H1 (cell line): ENCODE data around the gene GRIN3A. TPM values are rescaled to one million over a fixed set of nuclear protein-coding genes. Genes with fewer than 3 reads are reported as not detected.

Experiments
- CTCF ChIA-PET: fragments of 300-600 bp; sonication (Branson Sonifier 250); formaldehyde crosslinking; loops from one replicate; lab custom pipeline; 2021; ENCODE audit not compliant: partially characterized antibody; lab: Charles Lee
- POLR2A ChIA-PET: fragments of 300-600 bp; sonication (Branson Sonifier 250); formaldehyde crosslinking; loops from one replicate; lab custom pipeline; 2021; ENCODE audit warnings: inconsistent platforms; ENCODE audit not compliant: partially characterized antibody; lab: Charles Lee
- DNase-seq, 2 experiments: peaks; one replicate each; pipeline versions ENCODE4 v3.0.0 to v3.0.0-alpha.2; 2010 to 2022; ENCODE audit warnings: low spot score in 2 of 2, low read depth in 1 of 2, mixed read lengths in 1 of 2
- FAIRE-seq: peaks from 2 replicates; lab custom pipeline; 2011; peaks lifted over from hg19 to GRCh38; lab: Jason Lieb, UNC
- H2AFZ ChIP-seq: 2 replicates; pipeline ENCODE4 v1.8.1; 2012; ENCODE audit warnings: low read length, inconsistent platforms
- H2AK5ac ChIP-seq: 2 replicates; pipeline ENCODE4 v1.6.1; 2013; ENCODE audit warnings: low read depth, low read length
- H2BK120ac ChIP-seq: replicated peaks from 2 replicates; pipeline ENCODE3; 2013; ENCODE audit warnings: low read depth, low read length, inconsistent platforms
- H2BK12ac ChIP-seq: 2 replicates; pipeline ENCODE4 v1.6.1; 2013; ENCODE audit warnings: low read depth, low read length
- H2BK15ac ChIP-seq: 2 replicates; pipeline ENCODE4 v1.6.1; 2013; ENCODE audit warnings: low read length
- H2BK20ac ChIP-seq: 2 replicates; pipeline ENCODE4 v1.6.1; 2013; ENCODE audit warnings: low read length
- H2BK5ac ChIP-seq: 2 replicates; pipeline ENCODE4 v1.6.1; 2013; ENCODE audit warnings: low read depth, low read length
- H3K14ac ChIP-seq: 2 replicates; pipeline ENCODE4 v1.6.1; 2013; ENCODE audit warnings: inconsistent platforms; ENCODE audit not compliant: insufficient read length
- H3K18ac ChIP-seq: 2 replicates; pipeline ENCODE4 v1.6.1; 2013; ENCODE audit warnings: low read length; ENCODE audit errors: extremely low read depth
- H3K23ac ChIP-seq: 2 replicates; pipeline ENCODE4 v1.6.1; 2013; ENCODE audit warnings: inconsistent platforms; ENCODE audit not compliant: insufficient read length
- H3K23me2 ChIP-seq: 2 replicates; pipeline ENCODE4 v1.6.1; 2013; ENCODE audit warnings: low read depth, low read length
- H3K27ac ChIP-seq: 2 replicates; pipeline ENCODE4 v1.6.1; 2011; ENCODE audit warnings: low read depth, low read length, inconsistent platforms
- H3K27me3 ChIP-seq, 4 experiments: replicated peaks in 1 of 4; 1 replicate in 1 of 4; 2 replicates in 3 of 4; pipeline versions ENCODE4 v1.6.1 to v1.8.1; 2011 to 2013; ENCODE audit warnings: low read length in 3 of 4, mild to moderate bottlenecking in 3 of 4, inconsistent platforms in 2 of 4, mixed read lengths in 2 of 4, moderate library complexity in 1 of 4; ENCODE audit not compliant: control insufficient read depth in 3 of 4, insufficient read depth in 3 of 4; ENCODE audit errors: extremely low read depth in 1 of 4
- H3K36me3 ChIP-seq, 4 experiments: 2 replicates each; pipeline versions ENCODE4 v1.6.1 to v1.8.1; 2011 to 2013; ENCODE audit warnings: mild to moderate bottlenecking in 4 of 4, low read length in 3 of 4, moderate library complexity in 2 of 4, control low read depth in 1 of 4, inconsistent platforms in 1 of 4; ENCODE audit not compliant: insufficient read depth in 4 of 4, control insufficient read depth in 2 of 4
- H3K4ac ChIP-seq: replicated peaks from 2 replicates; pipeline ENCODE3; 2013; ENCODE audit warnings: low read length, low read depth, mixed read lengths, inconsistent platforms; ENCODE audit not compliant: insufficient read length
- H3K4me1 ChIP-seq, 4 experiments: replicated peaks in 1 of 4; 1 replicate in 1 of 4; 2 replicates in 3 of 4; pipeline versions ENCODE4 v1.6.1 to v1.8.1; 2011 to 2013; ENCODE audit warnings: low read length in 3 of 4, inconsistent platforms in 2 of 4, mixed read lengths in 1 of 4; ENCODE audit not compliant: insufficient read depth in 4 of 4, control insufficient read depth in 3 of 4
- H3K4me2 ChIP-seq, 2 experiments: 2 replicates each; pipeline versions ENCODE4 v1.6.1 to v1.8.1; 2011 to 2013; ENCODE audit warnings: low read depth in 2 of 2, low read length in 2 of 2, control low read depth in 1 of 2, inconsistent platforms in 1 of 2, mild to moderate bottlenecking in 1 of 2; ENCODE audit not compliant: insufficient read depth in 1 of 2
- H3K4me3 ChIP-seq, 4 experiments: fragments of 200-600, 300-600 bp in 1 of 4; sonication (generic), shearing (Covaris generic), sonication (Bioruptor Twin) in 1 of 4; 2 replicates each; pipeline versions ENCODE4 v1.5.1 to v1.8.1; 2011 to 2016; ENCODE audit warnings: low read length in 4 of 4, low read depth in 3 of 4, control low read depth in 2 of 4, inconsistent platforms in 2 of 4, mild to moderate bottlenecking in 2 of 4, mixed read lengths in 1 of 4, moderate library complexity in 1 of 4; ENCODE audit not compliant: insufficient read depth in 2 of 4; ENCODE audit errors: extremely low read depth in 1 of 4
- H3K56ac ChIP-seq: replicated peaks from 2 replicates; pipeline ENCODE3; 2013; ENCODE audit warnings: low read depth, mild to moderate bottlenecking, mixed read lengths, low read length, inconsistent platforms; ENCODE audit not compliant: insufficient read length
- H3K79me1 ChIP-seq: 2 replicates; pipeline ENCODE4 v1.6.1; 2013; ENCODE audit warnings: low read depth, low read length, control low read depth
- H3K79me2 ChIP-seq, 2 experiments: 2 replicates each; pipeline versions ENCODE4 v1.6.1 to v1.8.1; 2012 to 2013; ENCODE audit warnings: low read length in 2 of 2, mild to moderate bottlenecking in 2 of 2, inconsistent platforms in 1 of 2; ENCODE audit not compliant: insufficient read depth in 2 of 2, control insufficient read depth in 1 of 2
- H3K9ac ChIP-seq, 4 experiments: replicated peaks in 1 of 4; 1 replicate in 1 of 4; 2 replicates in 3 of 4; pipeline versions ENCODE4 v1.6.1 to v1.8.1; 2011 to 2013; ENCODE audit warnings: low read depth in 3 of 4, low read length in 3 of 4, control low read depth in 2 of 4, mild to moderate bottlenecking in 2 of 4, moderate library complexity in 2 of 4, inconsistent platforms in 1 of 4; ENCODE audit errors: extremely low read depth in 1 of 4
- H3K9me3 ChIP-seq, 2 experiments: 2 replicates each; pipeline versions ENCODE4 v1.6.1 to v1.8.1; 2012 to 2013; ENCODE audit warnings: mild to moderate bottlenecking in 2 of 2, moderate library complexity in 2 of 2, control low read depth in 1 of 2, inconsistent platforms in 1 of 2, low read depth in 1 of 2, low read length in 1 of 2, mixed read lengths in 1 of 2; ENCODE audit not compliant: insufficient read depth in 2 of 2
- H4K20me1 ChIP-seq, 2 experiments: replicated peaks in 1 of 2; 2 replicates each; pipeline versions ENCODE3 to v1.8.1; 2011 to 2013; ENCODE audit warnings: inconsistent platforms in 2 of 2, low read length in 2 of 2, mild to moderate bottlenecking in 1 of 2; ENCODE audit not compliant: insufficient read depth in 2 of 2, control insufficient read depth in 1 of 2
- H4K5ac ChIP-seq: 2 replicates; pipeline ENCODE4 v1.6.1; 2013; ENCODE audit warnings: low read length, low read depth, mixed read lengths, inconsistent platforms; ENCODE audit not compliant: insufficient read length
- H4K8ac ChIP-seq: 2 replicates; pipeline ENCODE4 v1.8.0; 2013; ENCODE audit warnings: mild to moderate bottlenecking, moderate library complexity, low read length, inconsistent platforms; ENCODE audit not compliant: insufficient read depth; ENCODE audit errors: extremely low read depth
- H4K91ac ChIP-seq: replicated peaks from 2 replicates; pipeline ENCODE3; 2013; ENCODE audit warnings: low read length, mixed read lengths, inconsistent platforms; ENCODE audit not compliant: insufficient read length
- CHD2 ChIP-seq: IDR thresholded peaks from 2 replicates; pipeline ENCODE4 v1.6.1; 2012; ENCODE audit warnings: low read length, improper control_type of control experiment
- E2F6 ChIP-seq: IDR thresholded peaks from 2 replicates; pipeline ENCODE4 v1.6.1; 2012; ENCODE audit warnings: inconsistent platforms
- HDAC2 ChIP-seq, 2 experiments: fragments of 300-600 bp in 1 of 2; sonication (generic) in 1 of 2; IDR thresholded peaks; 2 replicates each; pipeline ENCODE4 v1.6.1; 2011 to 2012; ENCODE audit warnings: low read depth in 2 of 2, low read length in 2 of 2, mild to moderate bottlenecking in 2 of 2, moderate library complexity in 2 of 2, borderline replicate concordance in 1 of 2, inconsistent platforms in 1 of 2
- HDAC6 ChIP-seq: IDR thresholded peaks from one replicate; pipeline ENCODE4 v1.7.1; 2012; ENCODE audit warnings: low read depth, mild to moderate bottlenecking, inconsistent platforms, low read length, moderate library complexity
- PHF8 ChIP-seq: fragments of 200-600 bp; sonication (generic); conservative IDR thresholded peaks from 2 replicates; pipeline ENCODE4 v1.7.1; 2012; ENCODE audit warnings: low read depth, mild to moderate bottlenecking, inconsistent platforms, low read length, moderate library complexity
- SAP30 ChIP-seq: fragments of 300-600 bp; sonication (generic); IDR thresholded peaks from 2 replicates; pipeline ENCODE4 v1.7.1; 2012; ENCODE audit warnings: low read length, moderate library complexity, mild to moderate bottlenecking, inconsistent platforms; ENCODE audit not compliant: insufficient read depth, insufficient replicate concordance
- SP1 ChIP-seq: IDR thresholded peaks from 2 replicates; pipeline ENCODE4 v1.6.1; 2011; ENCODE audit warnings: low read depth, low read length
- WGBS, 2 experiments: shearing (Covaris generic) in 1 of 2; methylation state at CpG; one replicate each; pipeline versions ENCODE4 v1.1.6 to v1.1.7; 2013 to 2015; ENCODE audit warnings: low lambda C conversion rate in 2 of 2, mixed read lengths in 2 of 2, inconsistent platforms in 1 of 2, low coverage in 1 of 2, missing lambda C conversion rate in 1 of 2; ENCODE audit not compliant: insufficient replicate concordance in 2 of 2, insufficient coverage in 1 of 2, insufficient read length in 1 of 2; ENCODE audit errors: extremely low coverage in 1 of 2, missing lambda C conversion rate in 1 of 2; 5-methylcytosine and 5-hydroxymethylcytosine counted together
- polyA plus RNA-seq, 7 experiments: library from polyadenylated mRNA; depleted of rRNA in 3 of 7; stranded (reverse) in 5 of 7; unstranded in 2 of 7; fragments of >200 nt in 5 of 7; fragments of 200-250 nt in 2 of 7; gene quantifications; 1 replicate in 5 of 7; 2 replicates in 1 of 7; 4 replicates in 1 of 7; pipeline versions ENCODE4 v1.2.1 to v1.2.3, GENCODE V29; 2011 to 2013; ENCODE audit warnings: missing spikeins in 2 of 7, mixed read lengths in 2 of 7
- total RNA-seq: library from RNA; stranded (reverse); fragmentation: NEBNext Ultra II Directional; extraction: Animal tissue kit (Norgen Biotek cat#: 25700); gene quantifications from 2 replicates; pipeline ENCODE4 v1.2.1, GENCODE V29; 2021

Gene GRIN3A
- total and polyA plus RNA-seq, 2 of the 8 experiments (the other 6 are each of a cell fraction or from before 2014, with no cell fraction given), result 0.04 TPM; not detected in 1

- no peak overlapping the region for H3K14ac ChIP-seq
- FAIRE-seq (no peak), DNase-seq (no peak)
- no peak overlapping the region for H4K8ac ChIP-seq
- no peak overlapping the region for H2AFZ ChIP-seq
- no peak overlapping the region for H3K23ac ChIP-seq
- H3K79me2 ChIP-seq, result no peaks in the 10 kb centered on the region
- H2BK120ac ChIP-seq, result no peak overlapping the region
- ChIA-PET POLR2A (no interaction called here), CTCF (no interaction called here)
- H3K27me3 ChIP-seq, result no peaks in the 10 kb centered on the region
- no peak overlapping the region for H2BK5ac ChIP-seq
- no peak overlapping the region for H3K56ac ChIP-seq
- H3K79me1 ChIP-seq, result no peaks in the 10 kb centered on the region
- H3K4me1 ChIP-seq, result no peaks in the 10 kb centered on the region
- H2AK5ac ChIP-seq, result no peak overlapping the region
- 68% methylated on average over 1 of the region's 1 CpG; no CpG with 5 or more reads in 1 of the 2 experiments for WGBS, 2 experiments
- H3K23me2 ChIP-seq, result no peaks in the 10 kb centered on the region
- no peak overlapping the region for H4K5ac ChIP-seq
- no peak overlapping the region for H2BK12ac ChIP-seq
- no peaks in the 10 kb centered on the region for H3K9me3 ChIP-seq
- no peak overlapping the region for H4K91ac ChIP-seq
- H3K18ac ChIP-seq, result no peak overlapping the region
- no peak overlapping the region for H3K4me2 ChIP-seq
- H3K9ac ChIP-seq, result no peak overlapping the region
- no peaks in the 10 kb centered on the region for H3K36me3 ChIP-seq
- H4K20me1 ChIP-seq, result no peaks in the 10 kb centered on the region
- no peak overlapping the region for H3K27ac ChIP-seq
- H2BK15ac ChIP-seq, result no peak overlapping the region
- no peak overlapping the region for H3K4me3 ChIP-seq
- H2BK20ac ChIP-seq, result no peak overlapping the region
- H3K4ac ChIP-seq, result no peak overlapping the region
- TF ChIP-seq SP1 (no peak), HDAC2 (IDR thresholded peaks at IDR 0.05; ENCODE audit: borderline replicate concordance in 1 of 2, low read depth in 2 of 2, low read length in 2 of 2) (no peak), HDAC6 (no peak), E2F6 (no peak), CHD2 (no peak), PHF8 (no peak), SAP30 (no peak)
These were observed 63.1 kb downstream of the GRIN3A start for GRCh38 chr9:101675341-101675740.
